Bone marrow (tissue), 2 donors: ENCODE data around the gene SLC26A1.

ENCODE experiments used
- DNase-seq, 2 donors: peaks; one replicate each; lab custom pipeline; 2025; lab: John Stamatoyannopoulos, UW

SLC26A1 gene

DNA sequence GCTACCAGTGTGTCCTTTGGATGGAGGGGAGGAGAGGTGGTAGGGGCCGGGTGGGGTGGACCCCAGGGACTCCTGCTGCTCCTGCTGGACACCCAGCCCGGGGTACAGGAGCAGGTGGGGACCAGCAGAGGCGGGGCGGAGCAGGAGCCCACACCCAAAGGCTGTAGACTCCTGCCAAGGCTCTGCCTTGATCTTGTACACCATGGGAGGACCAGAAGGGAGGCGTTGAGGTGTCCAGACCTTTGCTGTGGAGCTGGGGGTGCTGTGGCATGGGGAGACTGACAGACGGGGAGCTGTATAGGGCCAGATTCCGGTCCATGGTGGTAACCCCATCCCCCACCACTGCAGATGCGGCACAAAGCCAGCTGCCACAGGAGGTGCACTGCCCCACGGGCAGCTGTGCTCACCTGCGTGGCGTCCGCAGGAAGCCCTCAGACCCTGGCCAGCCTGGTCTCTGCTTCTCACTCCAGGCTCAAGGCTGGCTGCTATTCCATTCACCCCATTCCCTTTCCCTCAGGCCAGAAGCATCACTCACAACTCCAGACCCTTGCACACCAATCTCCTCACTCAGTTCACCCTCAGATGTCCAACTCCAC lies 5.0 kb upstream of the SLC26A1 start:
- no peak for DNase-seq

DNA sequence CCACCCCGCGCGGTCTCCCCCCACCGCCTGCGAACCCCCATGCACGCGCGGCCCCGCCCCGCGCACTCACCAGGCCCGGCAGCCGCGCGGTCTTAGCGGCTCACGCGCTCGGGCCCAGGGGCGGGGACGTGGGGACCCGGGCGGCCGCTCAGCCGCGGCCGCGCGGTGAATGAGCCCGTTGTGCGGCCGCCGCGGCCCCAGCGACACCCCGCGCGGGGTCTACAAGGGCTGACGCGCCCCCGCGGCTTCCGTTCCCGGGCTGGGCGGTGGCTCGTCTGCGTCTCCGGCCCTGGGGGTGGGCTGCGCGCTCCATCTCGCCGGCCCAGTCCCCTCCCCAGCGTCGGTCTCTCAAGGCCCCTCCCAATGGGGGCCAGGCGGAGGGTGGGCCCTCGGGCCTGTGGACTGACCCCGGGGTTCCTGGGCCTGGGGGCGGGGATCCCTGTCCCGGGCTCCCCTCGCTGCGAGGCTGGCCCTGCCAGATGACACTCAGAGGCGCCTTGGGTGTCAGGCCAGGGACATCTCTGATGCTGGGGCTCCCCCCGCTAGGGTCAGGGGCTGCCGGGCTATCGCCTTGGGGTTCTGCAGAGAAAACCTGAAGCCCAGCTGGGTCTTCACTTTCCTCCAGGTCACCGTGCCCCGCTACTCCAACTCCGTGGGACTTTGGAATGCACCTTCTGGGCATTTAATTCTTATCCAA lies 4.3 kb upstream of the SLC26A1 start:
- DNase-seq, result no peak

DNA sequence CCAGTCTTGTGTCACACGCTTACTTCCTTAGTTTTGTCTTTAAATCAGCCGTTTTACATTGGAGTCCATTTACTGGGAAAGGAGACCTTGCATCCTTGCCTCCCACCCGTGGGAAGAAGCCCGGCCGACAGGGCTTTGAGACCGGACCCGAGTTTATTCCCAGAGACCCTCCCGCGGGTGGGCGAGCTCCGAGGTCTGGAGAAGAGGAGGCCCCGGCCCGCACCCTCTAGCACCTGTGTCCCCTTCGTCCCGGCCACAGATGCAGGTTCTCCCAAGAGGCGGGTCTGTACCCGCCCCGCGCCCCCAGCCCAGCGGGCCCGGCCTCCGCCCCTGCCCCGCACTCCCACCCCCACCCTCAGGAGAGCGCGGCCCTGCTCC lies 3.8 kb upstream of the SLC26A1 start:
- no peak for DNase-seq

DNA sequence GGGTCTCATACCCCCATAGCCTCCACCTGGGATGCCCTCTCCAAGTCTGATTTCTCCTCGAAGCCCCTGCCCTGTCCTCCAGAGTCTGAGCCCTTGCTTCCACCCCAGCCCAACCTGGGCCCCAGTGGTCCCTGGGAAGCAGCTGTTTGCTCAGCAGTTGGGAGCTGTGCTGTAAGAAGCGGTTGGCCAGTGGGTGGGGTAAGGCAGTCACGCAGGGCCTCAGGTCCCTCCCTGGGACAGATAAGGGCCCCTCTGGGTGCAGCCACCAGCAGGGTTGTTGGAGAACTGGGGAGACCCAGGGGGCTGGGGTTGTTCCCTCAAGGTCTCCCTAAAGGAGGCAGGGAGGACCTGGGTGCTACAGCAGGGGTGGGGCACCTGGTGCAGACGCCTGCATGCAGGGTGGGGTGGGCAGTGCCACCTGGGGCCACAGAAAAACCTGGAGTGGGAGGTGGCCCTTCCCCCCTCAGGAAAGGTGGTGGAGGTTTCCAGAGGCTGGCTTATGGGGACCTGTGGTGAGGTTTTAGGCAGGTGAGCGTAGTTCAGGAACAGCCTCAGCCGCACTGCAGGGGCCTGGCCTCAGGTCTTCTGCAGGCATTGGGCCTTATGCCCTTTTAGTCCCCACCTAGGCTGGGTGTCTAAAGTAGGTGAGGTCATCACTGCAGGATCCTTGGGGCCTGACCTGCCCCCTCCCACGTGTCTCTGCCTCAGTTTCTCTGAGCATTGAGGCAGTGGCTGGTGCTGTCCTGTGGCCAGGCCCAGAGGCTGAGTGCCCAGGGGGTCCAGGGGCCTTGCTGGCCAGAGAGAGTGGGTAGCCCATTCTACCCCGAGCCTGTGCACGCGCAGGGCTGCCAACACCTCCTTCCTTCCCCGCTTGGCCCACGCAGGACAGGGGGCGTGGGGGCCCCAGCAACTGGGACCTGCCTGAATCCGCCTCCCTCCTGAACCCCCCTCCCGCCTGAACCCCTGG lies 3.1 kb upstream of the SLC26A1 start:
- no peak for DNase-seq

DNA sequence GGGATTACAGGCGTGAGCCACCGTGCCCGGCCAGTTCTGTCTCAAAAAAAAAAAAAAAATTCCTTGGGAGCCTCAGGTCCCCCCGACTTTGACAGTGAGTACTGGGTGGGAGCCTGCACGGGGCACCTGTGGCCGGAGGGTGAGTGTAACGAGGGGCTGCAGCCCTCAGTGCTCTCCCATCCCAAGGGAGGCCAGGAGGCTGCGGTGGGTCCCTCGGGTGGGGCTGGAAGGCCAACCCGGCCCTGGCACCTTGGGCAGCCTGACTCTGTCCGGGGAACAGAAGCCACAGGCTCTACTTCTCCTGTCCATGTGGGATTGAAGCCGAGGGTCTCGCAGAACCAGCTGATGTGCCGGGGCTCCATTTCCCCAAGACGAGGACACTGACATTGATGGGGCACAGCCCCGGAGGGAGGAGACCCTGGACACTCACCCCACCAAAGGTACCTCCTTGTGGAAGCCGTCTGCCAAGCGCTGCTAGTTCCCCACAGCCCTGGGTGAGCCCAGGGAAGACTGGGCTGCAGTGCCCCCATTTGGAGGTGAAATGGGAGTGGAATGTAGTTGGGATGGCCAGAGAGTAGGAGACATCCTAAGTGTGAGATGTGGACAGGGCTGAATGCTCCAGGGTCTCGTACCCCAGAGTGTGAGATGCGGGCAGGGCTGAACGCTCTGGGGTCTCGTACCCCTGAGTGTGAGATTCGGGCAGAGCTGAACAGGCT lies 2.3 kb upstream of the SLC26A1 start:
- no peak for DNase-seq

DNA sequence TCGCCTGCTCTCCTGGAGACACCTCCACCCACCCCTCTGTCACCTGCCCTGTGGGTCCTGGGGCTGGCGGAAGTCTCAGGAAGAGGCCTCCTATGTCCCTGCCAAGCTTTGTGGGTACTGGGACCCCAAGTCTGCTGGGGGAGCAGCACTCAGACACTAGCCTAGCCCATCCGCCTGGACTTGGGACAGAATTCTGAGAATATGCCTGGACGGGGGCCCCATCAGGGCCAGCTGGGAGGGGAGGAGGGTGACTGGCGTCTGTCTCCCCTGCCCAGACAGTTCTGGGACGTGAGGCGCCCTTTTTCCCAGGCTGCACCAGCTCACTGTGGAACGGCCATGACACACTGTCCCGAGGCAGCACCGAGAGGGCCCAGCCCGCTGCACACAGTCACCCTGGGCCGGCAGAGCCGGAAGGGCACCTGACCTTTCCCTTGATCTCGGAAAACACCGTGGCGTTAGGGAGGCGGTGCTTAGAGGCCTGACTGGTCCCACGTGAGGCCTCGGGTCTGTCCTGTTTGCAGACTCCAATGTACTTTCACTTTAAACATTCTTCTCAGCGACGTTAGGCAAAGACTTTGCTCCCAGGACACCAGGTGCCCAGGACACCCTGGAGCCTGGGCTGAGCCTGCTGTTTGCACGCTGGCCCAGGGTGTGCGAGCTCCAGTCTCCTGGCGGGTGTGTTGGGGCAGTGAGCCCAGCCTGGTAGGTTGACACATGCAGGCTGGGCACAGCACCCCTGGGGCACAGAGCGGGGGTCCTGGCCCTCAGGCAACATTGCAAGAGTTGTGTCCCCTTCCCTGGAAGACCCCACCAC lies 700 bp downstream of the SLC26A1 start:
- no peak for DNase-seq

DNA sequence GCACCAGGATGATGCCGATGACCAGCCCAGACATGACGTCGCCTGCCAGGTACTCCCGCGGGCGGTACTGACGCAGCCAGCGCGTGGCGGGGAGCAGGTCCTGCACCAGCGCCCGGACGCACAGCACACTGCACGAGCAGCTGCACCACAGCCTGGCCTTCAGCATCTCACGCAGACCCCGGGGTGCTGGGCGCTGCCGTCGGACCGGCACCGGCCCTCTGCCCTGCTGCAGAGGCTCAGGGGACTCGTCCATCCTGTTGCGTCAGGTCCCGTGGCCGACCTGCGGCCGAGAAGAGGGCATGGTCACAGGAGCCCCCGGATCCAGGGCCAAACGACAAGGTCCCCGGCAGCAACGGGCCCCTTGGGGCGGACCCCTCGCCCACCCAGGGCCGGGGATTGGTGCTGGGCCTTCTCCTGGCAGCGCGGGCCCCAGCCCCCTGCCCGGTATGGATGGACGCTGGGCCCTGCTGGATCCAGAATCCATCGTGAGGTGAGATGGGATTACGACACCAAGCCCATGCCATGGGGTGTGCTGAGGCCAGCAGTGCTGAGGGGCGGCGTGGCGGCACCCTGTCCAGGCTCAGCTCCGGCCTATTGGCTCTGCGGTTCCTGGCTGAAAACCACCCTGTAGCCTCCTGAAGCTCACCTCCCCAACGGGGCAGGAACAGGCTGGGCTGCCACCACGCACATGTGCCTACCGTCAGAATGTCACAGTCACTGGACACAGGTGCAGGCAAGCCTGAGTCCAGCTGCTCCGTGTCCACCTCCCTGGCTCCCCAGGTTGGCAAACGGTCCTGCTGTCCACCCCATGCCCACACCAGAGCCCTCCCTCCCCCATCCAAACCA lies 1.5 kb downstream of the SLC26A1 start:
- DNase-seq, result no peak

DNA sequence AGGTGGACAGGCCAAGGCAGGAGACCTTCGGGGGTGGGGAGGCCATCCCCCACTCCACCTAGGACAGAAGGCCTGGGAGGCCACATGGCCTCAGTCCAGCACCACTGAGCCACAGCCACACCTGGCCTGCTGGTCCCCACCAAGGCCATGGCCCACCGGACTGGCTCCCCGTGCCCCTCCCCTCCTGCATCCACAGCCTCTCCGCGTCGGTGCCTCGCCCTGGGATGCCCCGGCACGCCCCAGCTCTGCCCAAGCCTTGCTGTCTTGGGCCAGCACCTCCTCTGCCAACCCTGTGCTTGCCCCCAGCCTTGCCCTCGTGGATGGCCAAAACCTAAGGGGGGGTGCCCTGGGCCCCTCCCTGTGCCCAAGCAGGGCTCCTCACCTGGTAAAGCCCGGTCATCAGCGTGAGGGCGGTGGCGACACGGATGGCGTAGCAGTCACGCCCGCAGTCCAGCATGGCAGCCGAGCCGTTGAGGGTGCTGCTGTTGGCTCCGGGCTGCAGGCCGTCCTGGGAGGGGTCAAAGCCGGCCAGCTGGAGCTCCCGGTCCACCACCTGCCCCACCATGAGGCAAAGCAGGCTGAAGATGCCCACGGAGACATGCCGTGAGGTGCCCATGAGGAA lies 2.3 kb downstream of the SLC26A1 start:
- no peak for DNase-seq

DNA sequence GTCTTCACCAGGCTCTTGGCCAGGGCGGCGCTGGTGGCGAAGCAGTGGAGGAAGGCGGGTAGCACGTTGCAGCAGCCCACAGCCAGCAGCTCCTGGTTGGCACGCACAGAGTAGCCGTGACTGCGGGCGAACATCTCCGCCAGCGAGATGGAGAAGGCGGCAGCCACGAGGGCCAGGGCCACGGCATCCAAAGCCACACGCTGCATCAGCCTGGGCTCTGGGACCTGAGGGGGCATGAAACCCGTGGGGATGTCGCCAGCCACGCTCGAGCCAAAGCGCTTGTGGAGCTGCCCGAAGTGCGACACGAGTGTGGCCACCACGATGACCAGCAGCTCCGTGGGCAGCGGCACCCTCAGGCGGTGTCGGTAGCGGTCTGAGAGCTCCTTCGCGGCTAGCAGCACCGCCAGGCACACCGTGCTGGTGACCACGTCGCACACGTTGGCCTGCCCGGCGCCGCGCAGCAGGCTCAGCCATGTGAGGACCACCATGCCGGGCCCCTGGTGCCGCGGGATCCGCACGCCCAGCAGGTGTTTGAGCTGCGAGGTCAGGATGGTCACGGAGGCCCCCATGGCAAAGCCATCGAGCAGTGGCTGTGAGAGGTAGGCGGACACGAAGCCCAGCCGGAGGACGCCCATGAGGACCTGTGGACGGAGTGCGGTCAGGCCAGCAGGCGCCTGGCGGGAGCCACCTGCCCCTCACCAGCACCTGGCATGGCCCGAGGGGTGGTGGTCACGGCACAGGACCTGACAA lies 3.3 kb downstream of the SLC26A1 start:
- DNase-seq, result no peak

DNA sequence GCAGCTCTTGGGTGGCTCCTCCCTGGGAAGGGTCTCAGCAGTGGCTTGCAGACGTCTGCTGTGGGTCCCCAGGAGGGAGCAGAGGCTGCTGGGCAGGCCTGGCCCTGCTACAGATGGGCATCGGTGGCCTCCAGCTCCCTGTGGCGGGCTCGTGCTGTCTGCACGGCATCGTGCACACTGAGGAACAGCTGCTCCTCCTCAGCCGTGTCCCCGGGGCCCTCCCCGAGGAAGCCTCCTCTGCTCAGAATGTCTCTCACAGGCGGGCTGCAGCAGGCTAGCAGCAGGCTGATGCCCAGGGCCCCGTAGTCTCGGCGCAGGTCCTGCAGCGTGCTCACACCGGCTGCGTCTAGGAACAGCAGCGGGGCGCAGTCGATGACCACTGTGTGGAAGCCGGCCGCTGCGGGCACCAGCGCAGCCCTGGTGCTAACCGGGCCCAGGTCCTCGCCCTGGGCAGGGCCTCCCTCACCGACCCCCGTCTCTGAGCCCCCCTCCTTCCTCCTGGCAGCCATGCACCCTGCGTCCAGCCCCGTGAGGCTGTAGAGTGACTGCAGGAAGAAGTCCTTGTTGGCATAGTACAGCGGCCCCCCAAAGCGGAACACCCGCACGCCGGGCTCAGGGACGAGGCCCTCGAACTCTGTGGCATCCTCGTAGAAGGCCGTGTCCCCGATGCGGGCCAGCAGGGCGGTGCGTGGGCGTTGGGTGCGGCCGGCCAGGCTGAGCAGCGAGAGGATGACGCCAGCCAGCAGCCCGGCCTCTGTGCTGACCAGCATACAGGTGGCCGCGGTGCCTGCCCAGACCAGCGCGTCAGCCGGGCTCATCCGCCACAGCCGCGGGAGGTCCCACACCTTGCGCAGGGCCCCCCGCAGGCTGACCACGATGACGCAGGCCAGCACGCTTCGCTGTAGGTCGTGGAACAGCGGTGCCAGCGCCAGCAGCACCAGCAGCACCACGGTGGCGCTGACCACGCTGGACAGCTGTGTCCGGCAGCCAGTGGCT lies 4.2 kb downstream of the SLC26A1 start:
- no peak for DNase-seq

DNA sequence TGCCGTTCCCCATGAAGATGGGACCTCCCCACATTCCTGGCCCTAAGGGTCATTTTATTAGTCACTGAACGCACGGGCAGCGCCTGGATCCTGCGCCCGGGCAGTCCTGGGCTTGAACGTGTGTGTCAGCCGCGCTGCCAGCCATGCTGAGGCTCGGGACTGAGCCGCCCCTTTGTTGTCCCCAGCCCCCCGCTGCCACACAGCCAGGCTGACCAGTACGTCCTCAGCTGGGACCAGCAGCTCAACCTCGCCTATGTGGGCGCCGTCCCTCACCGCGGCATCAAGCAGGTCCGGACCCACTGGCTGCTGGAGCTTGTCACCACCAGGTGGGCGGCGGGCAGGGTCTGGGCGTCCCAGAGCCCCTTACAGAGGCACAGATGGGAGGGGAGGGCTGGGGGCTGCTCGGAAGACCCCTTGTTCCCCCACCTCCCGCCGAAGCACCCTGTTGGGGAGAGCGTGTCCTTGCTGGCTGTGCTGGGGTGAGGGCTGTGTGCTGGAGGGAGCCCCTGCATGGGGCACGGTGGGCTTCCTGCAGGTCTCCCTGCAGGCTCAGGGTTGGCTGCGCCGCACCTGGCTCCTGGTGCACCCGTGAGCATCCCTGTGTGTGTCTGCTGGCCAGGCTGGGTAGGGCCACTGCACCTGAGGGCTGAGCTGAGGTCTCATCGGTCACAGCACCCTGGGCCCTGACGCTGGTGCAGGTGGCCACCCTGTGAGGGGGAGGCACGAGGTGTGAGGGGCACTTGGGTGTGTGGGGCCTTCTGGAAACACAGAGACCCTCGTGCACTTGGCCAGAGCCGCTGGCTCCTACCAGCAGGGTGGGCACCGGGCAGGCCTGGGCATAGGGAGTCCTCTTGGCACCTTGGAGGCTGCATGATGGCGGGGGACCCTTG lies 5.3 kb downstream of the SLC26A1 start:
- DNase-seq, result no peak

DNA sequence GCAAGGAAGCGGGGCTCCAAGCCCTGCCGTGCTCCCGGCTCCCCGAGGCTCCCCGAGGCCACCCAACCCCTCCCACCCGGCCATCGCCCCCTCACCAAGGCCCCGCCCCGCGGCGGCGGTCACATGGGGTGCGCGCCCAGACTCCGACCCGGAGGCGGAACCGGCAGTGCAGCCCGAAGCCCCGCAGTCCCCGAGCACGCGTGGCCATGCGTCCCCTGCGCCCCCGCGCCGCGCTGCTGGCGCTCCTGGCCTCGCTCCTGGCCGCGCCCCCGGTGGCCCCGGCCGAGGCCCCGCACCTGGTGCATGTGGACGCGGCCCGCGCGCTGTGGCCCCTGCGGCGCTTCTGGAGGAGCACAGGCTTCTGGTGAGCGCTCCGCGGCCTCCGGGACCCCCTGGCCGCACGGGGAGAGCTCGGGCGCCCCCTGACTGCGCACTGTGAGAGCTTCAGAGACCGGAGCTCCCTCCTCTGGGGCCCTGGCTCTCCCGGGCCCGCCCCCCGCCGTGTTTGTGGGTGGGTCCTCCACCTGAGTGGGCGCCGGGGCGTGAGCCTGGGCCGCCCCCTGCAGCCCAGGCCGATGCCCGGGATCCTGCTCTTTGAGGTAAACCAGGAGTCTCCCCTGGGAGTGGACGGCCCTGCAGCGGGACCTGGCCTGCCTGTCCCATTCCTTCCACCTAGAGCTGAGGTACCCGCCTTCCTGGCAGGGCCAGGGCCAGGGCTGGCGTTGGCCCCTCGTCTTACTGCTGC lies 6.2 kb downstream of the SLC26A1 start, which contains the start of gene IDUA:
TSS of gene IDUA (plus strand) at position 166 of the 745 bp plus-strand sequence. CDS start at position 207, 41 bp downstream.
- peak; percentile 48 to 52 for DNase-seq

DNA sequence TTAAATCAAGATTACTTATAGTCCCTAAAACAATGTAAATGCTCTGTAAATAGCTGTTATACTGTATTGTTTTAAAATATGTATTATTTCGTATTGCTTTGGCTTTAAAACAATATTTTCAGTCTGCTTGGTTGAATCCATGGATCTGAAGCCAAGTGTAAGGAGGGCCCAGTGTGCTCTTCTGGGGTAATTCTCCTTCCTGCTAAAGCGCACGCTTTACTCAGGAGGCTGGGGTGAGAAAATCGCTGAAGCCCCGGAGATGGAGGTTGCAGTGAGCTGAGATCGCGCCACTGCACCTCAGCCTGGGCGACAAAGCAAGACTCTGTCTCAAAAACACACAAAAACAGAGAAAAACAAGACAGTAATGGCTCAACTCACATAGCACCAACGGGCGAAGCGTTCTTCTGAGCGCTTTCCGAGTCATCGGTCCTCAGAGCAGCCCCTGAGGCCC lies 6.8 kb downstream of the SLC26A1 start:
- DNase-seq, result no peak

DNA sequence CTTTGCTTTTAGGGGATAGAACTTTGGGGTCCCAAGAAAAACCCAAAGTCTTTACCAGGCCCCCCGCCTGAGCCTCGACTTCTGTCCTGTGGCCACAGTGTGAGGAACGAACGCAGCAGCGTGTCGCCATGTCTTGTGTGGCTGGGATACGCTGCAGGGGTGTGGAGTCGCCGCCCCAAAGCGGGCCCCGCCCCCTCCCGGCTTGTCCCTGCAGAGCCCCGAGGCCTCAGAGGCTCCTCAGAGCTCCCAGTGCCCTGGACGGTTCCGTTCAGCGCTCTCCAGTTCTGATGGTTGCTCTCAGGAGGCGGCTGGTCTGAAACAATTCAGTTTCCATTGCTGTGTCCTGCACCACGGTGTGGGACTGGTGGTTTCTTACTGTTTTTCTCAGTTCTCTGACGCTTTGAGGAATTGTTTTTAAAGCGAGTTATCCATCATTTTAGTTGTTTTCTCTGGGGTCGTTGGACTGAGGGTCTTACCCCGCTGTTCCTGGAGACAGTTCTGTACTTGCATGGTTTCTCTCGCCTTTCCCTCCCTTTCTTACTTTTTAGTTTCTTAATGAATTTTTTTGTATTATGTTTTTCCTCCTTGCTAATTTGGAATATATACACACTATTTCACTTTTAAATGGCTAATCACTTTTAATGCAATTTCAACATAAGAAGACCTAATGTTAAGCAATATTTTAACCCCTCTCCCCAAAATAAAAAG lies 7.9 kb downstream of the SLC26A1 start:
- DNase-seq, result no peak

DNA sequence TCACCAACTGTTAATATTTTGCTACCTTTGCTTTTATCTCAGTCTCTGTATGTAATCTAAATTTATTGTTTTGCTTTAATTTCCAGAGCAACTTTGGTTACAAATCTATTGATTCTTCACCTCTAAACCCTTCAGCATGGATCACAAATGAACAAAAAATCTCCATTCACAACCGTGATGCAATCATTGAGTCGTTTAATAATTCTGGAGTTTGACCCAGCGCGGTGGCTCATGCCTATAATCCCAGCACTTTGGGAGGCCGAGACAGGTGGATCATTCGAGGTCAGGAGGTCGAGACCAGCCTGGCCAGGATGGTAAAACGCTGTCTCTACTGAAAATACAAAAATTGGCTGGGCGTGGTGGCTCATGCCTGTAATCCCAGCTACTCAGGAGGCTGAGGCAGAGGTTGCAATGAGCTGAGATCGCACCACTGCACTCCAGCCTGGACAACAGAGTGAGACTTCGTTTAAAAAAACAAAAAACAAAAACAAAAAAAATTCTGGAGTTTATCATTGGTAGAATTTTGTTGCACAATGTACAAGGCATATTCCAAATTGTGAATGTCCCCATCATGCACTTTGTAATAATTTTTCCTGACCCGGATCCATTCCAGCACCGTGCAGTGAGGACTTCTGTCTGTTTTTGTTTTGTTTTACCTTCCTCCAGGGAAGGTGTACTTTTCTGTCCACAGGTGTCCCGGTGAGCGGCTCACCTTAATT lies 8.7 kb downstream of the SLC26A1 start:
- no peak for DNase-seq
